GM19351 (cell line): Measurements from ENCODE around the gene SURF1.
"Not testable (repeated sequence)": the region's sequence is repeated elsewhere in the genome, so short reads cannot be mapped to it uniquely, and the experiment has no call there.

Source experiments
- ATAC-seq: cut with Tn5 transposase; IDR thresholded peaks from one replicate; pipeline ENCODE4 v1.9.1; 2021; ENCODE audit warnings: mild to moderate bottlenecking, moderate library complexity; ENCODE audit not compliant: unreplicated experiment

SURF1 gene

GRCh38 chr9:133346021-133346785 lies 10.1 kb downstream of the SURF1 start:
- ATAC-seq = no peak

GRCh38 chr9:133345596-133345995 lies 10.7 kb downstream of the SURF1 start:
- no peak for ATAC-seq

- no peak for ATAC-seq
Observed at GRCh38 chr9:133344979-133345378, 11.3 kb downstream of the SURF1 start.

DNA sequence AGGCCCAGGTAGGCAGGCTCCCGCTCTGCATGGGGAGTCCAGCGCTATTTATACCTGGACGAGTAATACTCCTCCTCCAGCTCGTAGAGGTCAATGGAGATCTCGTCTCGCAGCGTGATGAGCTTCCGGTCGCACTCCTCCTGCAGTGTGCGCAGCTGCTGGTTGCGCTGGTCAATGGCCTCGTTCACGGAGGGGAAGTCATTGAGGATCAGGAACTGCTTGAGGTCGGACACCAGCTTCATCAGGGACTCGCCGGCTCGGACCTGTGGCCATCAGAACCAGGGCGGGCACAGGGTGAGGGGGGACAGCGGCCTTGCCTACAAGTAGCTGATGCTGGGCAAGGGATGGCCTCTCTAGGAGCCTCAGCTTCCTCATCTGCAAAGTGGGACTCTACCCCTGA lies 12.2 kb downstream of the SURF1 start:
- no peak for ATAC-seq

DNA sequence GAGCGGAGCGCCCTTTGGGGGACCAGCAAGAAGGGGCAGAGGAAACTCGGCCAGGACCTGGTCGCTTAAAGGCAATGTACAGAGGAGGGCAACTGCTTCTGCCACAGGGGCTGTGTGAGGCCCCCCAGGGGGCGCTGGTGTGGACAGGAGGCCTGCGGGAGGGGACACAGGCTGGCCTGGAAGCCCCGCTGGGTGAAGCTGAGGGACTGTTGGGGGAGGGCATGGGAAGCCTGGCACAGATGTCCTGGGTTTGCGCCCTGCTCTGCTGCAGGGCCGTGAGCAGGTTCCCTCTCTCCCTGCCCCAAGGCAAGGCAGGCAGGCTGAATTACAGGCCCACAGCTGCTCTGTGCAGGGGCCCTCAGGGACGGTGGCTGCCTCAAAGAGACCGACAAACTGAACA lies 13.7 kb downstream of the SURF1 start:
- ATAC-seq = no peak

- ATAC-seq = no peak
Observed at GRCh38 chr9:133342069-133342406, 14.2 kb downstream of the SURF1 start.

- no peak for ATAC-seq
Observed at GRCh38 chr9:133341369-133342068, 14.8 kb downstream of the SURF1 start.

GRCh38 chr9:133340916-133341315 lies 15.4 kb downstream of the SURF1 start:
- ATAC-seq = no peak

GRCh38 chr9:133340256-133340655 lies 16.0 kb downstream of the SURF1 start:
- ATAC-seq = no peak

GRCh38 chr9:133339641-133340040 lies 16.6 kb downstream of the SURF1 start:
- no peak for ATAC-seq

- ATAC-seq = peak; percentile 84
Observed at GRCh38 chr9:133335924-133336811, 20.1 kb downstream of the SURF1 start, which contains the start of gene SURF6. Gene SURF6 (minus strand): TSS chr9:133336188. CDS start chr9:133336132, 56 bp downstream.

DNA sequence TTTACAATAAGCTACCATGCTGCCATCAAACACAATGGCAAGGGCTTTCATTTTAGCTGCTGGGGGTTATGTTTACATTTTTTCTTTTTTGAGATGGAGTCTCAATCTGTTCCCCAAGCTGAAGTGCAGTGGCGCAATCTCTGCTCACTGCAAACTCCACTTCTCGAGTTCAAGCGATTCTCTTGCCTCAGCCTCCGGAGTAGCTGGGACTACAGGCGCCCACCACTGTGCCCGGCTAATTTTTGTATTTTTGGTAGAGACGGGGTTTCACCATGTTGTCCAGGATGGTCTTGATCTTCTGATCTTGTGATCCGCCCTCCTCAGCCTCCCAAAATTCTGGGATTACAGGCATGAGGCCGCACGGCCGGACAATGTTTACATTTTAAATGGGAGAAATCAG lies 21.4 kb downstream of the SURF1 start:
- not testable (repeated sequence) for ATAC-seq

- ATAC-seq = no peak
Observed at GRCh38 chr9:133334161-133334560, 22.1 kb downstream of the SURF1 start.

DNA sequence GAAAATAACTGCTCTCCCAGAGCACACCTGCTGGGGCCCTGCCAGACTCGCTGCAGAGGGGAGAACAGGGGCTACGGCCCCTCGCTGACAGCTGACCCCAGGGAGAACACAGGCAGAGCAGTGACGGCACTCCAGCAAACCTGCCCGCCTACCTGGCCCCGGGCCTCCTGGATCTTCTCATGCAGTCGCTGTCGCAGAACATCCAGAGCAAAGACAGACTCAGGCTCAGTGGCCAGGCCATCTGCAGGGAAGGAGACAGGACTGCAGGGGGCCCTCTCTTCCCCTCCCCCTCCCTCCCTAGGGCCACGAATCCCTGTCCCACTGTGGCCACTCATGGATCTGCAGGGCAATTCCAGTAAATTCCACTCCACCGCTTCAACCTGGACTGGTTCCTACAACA lies 22.7 kb downstream of the SURF1 start:
- ATAC-seq = no peak

DNA sequence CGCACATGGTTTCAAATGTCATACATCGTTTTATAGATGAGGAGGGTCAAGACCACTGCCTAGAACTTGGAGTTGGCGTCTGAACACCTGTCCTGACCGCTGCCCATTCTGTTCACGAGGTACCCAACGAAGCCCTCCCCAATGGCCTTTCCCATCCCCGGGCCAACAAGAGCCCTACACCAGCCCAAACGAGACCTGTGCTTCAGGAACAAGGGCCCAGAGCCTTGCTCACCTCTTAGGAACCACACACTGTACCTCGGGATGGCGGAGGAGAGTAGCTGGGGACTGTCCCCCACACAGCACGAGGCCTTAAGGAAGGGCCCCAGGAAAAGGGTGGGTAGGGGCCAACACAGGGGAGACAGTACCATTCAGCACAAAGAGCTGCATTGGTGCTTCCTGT lies 23.3 kb downstream of the SURF1 start:
- no peak for ATAC-seq

GRCh38 chr9:133332381-133332730 lies 23.9 kb downstream of the SURF1 start:
- no peak for ATAC-seq

GRCh38 chr9:133331641-133332380 lies 24.5 kb downstream of the SURF1 start:
- ATAC-seq = no peak

DNA sequence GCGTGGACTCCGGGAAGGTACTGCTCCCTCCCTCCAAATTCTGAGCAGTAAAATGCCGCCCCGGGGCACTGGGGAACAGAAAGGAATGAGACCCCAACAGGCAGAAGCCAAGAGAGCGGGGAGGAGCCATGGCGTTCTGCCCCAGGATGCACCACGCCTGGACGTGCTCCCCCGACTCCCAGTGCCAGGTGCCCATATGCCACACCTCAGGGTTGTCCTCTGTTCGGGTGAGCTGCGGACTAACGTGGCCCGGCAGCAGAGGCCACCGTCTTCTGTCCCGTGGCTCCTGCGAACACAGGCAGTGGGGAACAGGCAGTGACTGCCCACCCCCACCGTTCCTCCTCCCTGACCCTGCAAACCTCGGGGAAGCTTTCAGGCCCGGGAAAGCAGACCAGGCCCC lies 25.1 kb downstream of the SURF1 start:
- ATAC-seq = no peak

DNA sequence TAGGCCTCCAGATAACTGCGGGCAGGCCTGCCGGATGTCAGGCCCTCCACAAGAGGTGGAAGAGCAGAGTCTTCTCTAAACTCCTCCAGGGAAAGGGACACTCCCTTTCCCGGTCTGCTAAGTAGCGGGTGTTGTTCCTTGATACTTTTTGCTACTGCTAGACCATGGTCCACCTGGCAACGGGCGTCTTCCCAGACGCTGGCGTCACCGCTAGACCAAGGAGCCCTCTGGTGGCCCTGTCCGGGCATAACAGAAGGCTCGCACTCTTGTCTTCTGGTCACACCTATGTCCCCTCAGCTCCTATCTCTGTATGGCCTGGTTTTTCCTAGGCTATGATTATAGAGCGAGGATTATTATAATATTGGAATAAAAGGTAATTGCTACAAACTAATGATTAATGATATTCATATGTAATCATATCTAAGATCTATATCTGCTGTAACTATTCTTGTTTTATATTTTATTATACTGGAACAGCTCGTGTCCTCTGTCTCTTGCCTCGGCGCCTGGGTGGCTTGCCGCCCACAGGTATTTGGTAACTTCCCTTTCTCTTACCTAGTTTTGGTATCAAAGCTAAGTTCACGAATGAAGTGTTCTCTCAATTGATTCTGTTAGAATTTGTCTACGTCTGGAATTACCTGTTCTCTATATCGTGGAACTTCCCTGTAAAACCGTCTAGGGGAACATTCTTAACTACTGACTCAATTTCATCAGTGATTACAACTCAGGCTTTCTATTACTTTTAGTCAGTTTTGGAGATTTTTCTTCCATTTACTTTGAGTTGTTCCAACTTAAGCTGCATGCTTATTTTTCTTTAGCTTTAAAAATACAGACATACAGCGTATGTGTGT lies 26.8 kb downstream of the SURF1 start:
- not testable (repeated sequence) for ATAC-seq
